Right atrium auricular region (tissue), 2 donors: ENCODE data around the gene ME1. TPM values are rescaled to one million over a fixed set of nuclear protein-coding genes. Genes with fewer than 3 reads are reported as not detected.
"Not testable (repeated sequence)": the region's sequence is repeated elsewhere in the genome, so short reads cannot be mapped to it uniquely, and the experiment has no call there.

ENCODE experiments used
- DNase-seq: peaks from one replicate; pipeline ENCODE4 v3.0.0-alpha.2; 2019; ENCODE audit warnings: low spot score
- H3K27ac ChIP-seq, 2 donors: fragments of 200-600 bp; sonication (generic); 1 replicate in 1 of 2; 2 replicates in 1 of 2; pipeline ENCODE4 v1.5.1; 2016 to 2019
- H3K27me3 ChIP-seq, 2 donors: fragments of 200-600 bp; sonication (generic); one replicate each; pipeline versions ENCODE4 v1.5.1 to v1.6.0; 2017 to 2019
- H3K36me3 ChIP-seq: fragments of 200-600 bp; sonication (generic); one replicate; pipeline ENCODE4 v1.5.1; 2016
- H3K4me1 ChIP-seq, 2 donors: fragments of 200-600 bp; sonication (generic); one replicate each; pipeline versions ENCODE4 v1.5.1 to v1.6.0; 2017 to 2019
- H3K4me3 ChIP-seq, 2 donors: fragments of 200-600 bp; sonication (generic); 1 replicate in 1 of 2; 2 replicates in 1 of 2; pipeline ENCODE4 v1.5.1; 2017 to 2019; ENCODE audit warnings: mild to moderate bottlenecking in 1 of 2, moderate library complexity in 1 of 2
- H3K9me3 ChIP-seq, 2 donors: fragments of 200-600 bp; sonication (generic); one replicate each; pipeline ENCODE4 v1.5.1; 2019
- CTCF ChIP-seq, 2 donors: fragments of 200-600 bp; sonication (generic); IDR thresholded peaks; one replicate each; pipeline ENCODE4 v1.5.1; 2019; ENCODE audit warnings: antibody characterized with exemption in 2 of 2
- total RNA-seq, 2 donors: library from RNA; depleted of rRNA; stranded (reverse); fragments of >200 nt; gene quantifications; one replicate each; pipeline ENCODE4 v1.1.0, GENCODE V29; 2016

ME1 gene
- total RNA-seq, 2 donors from 2014 or later: 25.6 to 26.5 TPM

GRCh38 chr6:83463886-83464285, 33.0 kb upstream of the ME1 start:
- Histone ChIP-seq H3K9me3 (no peaks in the 10 kb centered on the region), H3K27me3 (no peaks in the 10 kb centered on the region), H3K4me3 (no peak overlapping the region), H3K27ac (no peak overlapping the region), H3K4me1 (no peaks in the 10 kb centered on the region), H3K36me3 (no peaks in the 10 kb centered on the region)
- DNase-seq: no peak
- no peak for TF ChIP-seq CTCF (IDR thresholded peaks at IDR 0.05)

DNA sequence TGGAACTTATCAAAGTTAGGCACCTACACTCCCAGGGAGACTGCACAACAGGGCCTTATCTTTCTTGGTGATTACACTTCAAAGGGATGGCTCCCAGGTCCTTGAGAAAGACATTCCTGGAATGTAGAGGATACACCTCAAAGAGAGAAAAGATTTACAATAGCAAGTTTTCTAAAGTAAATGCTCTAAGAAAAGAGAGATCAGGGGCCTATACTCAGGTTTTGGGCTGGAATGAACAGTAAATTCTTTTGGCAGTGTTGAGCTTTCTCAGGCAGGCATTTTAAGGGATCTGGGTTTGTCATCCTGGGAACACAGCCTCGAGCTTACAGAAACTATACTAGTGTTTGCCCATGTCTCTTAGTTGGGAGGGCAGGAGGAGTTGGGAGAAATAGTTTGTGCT, 31.7 kb upstream of the ME1 start:
- DNase-seq: no peak
- no peaks in the 10 kb centered on the region for H3K9me3 ChIP-seq

DNA sequence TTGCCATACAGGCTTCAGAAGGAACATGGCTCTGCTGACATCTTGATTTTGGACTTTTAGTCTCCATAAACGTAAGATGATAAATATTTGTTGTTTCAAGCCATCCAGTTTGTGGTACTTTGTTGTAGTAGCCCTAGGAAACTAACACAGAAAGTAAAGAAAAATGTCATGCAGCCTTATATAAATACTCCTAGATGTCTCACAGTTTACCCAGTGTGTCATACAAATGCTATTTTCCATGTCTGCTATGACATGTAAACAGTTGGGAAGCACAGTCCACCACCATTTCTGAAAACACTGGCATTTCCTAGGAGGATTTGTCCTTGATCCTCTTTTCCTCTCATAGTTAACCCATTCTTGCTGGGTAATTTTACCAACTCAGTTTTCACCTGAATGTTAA, 30.6 kb upstream of the ME1 start:
- no peak overlapping the region for H3K27ac ChIP-seq
- no peaks in the 10 kb centered on the region for H3K9me3 ChIP-seq
- H3K4me1 ChIP-seq: no peaks in the 10 kb centered on the region
- no peak for DNase-seq
- H3K36me3 ChIP-seq: no peaks in the 10 kb centered on the region
- no peak overlapping the region for H3K4me3 ChIP-seq
- TF ChIP-seq CTCF (IDR thresholded peaks at IDR 0.05): no peak
- H3K27me3 ChIP-seq: no peaks in the 10 kb centered on the region

More for the DNA sequence above, 31.7 kb upstream of the ME1 start:
- Histone ChIP-seq H3K27ac (no peak overlapping the region), H3K36me3 (no peaks in the 10 kb centered on the region), H3K27me3 (no peaks in the 10 kb centered on the region), H3K4me1 (no peaks in the 10 kb centered on the region), H3K4me3 (no peak overlapping the region)
- no peak for TF ChIP-seq CTCF (IDR thresholded peaks at IDR 0.05)

DNA sequence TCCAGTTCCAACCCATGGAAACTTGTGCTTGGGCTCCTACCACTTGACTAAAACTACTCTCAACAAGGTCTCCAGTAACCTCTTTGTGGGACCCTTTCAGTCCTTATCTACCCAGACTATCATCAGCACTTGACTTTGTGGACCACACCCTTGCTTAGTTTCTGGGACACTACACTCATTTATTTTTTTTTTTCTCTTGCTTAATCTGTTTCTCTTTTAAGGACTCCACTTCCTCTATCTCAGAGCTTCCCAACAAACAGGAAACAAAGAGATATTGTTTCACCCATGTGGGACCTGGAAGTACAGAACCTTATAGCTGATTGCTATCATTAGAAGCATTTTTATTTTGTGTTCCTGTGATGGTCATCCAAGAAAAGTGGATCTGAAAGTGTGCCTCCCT, 28.8 kb upstream of the ME1 start:
- DNase-seq: no peak
- H3K27me3 ChIP-seq: no peaks in the 10 kb centered on the region
- no peaks in the 10 kb centered on the region for H3K9me3 ChIP-seq
- no peaks in the 10 kb centered on the region for H3K36me3 ChIP-seq
- no peaks in the 10 kb centered on the region for H3K4me1 ChIP-seq
- no peak overlapping the region for H3K4me3 ChIP-seq
- no peak overlapping the region for H3K27ac ChIP-seq
- TF ChIP-seq CTCF (IDR thresholded peaks at IDR 0.05): no peak

GRCh38 chr6:83450015-83450414, 19.2 kb upstream of the ME1 start:
- H3K27ac ChIP-seq, H3K27me3 ChIP-seq, H3K4me3 ChIP-seq, H3K4me1 ChIP-seq, H3K36me3 ChIP-seq, DNase-seq, H3K9me3 ChIP-seq: not testable (repeated sequence)

DNA sequence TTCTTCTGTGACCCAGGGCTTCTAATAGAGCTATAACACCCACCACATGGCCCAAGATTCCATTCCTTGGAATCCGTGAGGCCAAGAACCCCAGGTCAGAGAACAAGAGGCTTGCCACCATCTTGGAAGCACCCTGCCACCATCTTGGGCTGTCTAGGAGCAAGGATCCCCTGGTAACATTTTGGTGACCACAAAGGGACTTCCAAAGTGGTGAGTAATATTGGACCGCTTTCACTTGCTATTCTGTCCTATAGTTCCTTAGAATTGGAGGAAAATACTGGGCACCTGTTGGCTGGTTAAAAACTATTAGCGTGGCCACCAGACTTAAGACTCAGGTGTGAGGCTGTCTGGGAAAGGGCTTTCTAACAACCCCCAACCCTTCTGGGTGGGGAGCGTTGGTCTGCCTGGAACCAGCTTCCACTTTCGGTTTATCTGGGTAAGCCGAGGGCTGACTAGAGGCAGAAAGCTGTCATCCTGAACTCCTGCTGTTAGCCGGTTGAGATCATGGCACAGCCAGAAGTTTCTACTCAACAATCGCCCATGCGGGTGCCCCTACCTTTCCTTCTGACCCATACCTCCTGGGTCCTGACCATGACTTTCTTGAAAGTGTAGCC, 13.3 kb upstream of the ME1 start:
- H3K9me3 ChIP-seq, H3K27ac ChIP-seq, H3K4me1 ChIP-seq, H3K36me3 ChIP-seq, DNase-seq, H3K4me3 ChIP-seq, H3K27me3 ChIP-seq: not testable (repeated sequence)

DNA sequence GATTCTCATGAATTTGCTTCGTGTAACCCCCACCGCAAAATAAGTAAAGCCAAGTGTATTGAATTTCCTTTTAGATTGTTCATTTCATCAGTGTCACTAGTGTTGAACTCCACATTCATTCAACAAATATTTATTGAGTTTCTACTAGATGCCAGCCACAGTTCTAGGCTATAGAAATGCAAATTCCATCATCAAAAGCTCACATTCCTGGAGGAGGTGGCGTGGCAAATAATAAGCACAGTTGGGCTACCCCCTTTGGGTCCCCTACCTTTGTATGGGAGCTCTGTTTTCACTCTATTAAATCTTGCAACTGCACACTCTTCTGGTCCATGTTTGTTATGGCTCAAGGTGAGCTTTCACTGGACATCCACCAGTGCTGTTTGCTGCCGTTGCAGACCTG, 12.7 kb upstream of the ME1 start:
- no peak for TF ChIP-seq CTCF (IDR thresholded peaks at IDR 0.05)
- Histone ChIP-seq H3K27ac (no peak overlapping the region), H3K27me3 (no peaks in the 10 kb centered on the region), H3K9me3 (no peaks in the 10 kb centered on the region), H3K36me3 (no peaks in the 10 kb centered on the region), H3K4me3 (no peak overlapping the region), H3K4me1 (no peaks in the 10 kb centered on the region)
- no peak for DNase-seq
